HG03196 (cell line): ENCODE data around the gene BLACAT1.

Experiments used
- ATAC-seq: cut with Tn5 transposase; IDR thresholded peaks from one replicate; pipeline ENCODE4 v1.9.1; 2021; ENCODE audit not compliant: unreplicated experiment

Gene BLACAT1

DNA sequence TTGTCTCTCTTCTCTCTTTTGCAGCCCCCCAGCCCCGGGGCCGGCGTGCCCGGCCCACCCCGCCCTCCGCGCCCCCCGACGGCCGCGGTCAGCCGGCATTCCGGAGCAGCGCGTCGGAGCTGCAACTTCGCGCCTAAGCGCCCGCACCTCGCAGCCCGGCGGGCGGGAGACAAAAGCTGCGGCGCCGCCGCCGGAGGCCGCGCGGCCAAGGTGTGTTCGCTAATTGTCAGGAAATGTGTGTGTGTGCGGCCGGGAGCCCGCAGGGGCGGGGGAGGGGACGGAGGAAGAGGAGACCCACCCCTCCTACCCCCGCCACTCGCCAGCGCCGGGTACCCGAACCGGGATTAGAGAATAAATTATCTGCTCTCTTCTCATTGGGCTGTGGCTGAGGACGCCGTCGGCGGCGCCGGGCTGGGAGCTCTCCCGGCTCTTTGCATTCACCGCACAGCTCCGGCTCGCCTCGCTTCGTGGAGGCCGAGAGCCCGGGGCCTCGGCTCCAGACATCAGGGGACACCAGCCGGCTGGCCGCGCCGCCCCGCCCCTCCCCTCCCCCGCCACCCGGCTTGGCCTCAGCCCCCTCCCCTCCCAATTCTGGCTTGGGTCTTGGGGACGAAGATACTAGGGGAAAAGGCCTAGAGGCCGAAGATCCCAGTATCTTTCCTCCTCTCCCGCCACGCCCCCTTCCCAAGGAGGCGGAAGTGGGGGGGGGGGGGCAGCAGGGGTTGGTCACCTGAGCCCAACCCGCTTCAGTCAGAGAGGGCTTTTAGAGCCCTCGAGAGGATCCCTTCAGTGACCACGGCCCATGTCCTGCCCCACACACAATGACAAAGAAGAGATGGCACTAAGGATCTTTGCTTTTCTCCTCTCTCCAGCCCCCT lies 1.3 kb upstream of the BLACAT1 start:
- ATAC-seq = no peak

- ATAC-seq = no peak
These were observed 580 bp upstream of the BLACAT1 start for GRCh38 chr1:205456383-205456867.

DNA sequence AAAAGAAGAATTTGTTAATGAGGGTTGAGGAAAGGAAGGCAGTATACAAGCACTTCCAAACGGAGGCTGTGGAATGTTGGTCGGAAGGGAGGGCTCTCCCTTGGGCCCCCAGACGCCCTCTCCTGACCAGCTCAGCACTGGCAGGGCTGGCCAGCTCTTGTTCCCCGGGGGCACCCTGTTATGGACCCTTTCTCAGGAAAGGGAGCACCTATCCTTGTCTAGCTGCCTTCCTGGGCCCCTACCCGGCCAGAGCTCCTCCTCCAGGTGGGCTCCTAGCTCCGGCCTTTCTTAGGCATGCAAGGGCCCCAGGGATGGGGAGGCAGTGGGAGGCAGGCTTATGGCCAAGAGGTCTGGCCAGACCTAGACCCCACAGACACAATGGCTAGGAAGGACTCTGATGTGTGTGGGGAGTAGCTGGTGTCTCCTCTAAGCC lies 926 bp downstream of the BLACAT1 start:
- ATAC-seq = no peak

GRCh38 chr1:205453466-205453865 lies 2.4 kb downstream of the BLACAT1 start:
- ATAC-seq = no peak

DNA sequence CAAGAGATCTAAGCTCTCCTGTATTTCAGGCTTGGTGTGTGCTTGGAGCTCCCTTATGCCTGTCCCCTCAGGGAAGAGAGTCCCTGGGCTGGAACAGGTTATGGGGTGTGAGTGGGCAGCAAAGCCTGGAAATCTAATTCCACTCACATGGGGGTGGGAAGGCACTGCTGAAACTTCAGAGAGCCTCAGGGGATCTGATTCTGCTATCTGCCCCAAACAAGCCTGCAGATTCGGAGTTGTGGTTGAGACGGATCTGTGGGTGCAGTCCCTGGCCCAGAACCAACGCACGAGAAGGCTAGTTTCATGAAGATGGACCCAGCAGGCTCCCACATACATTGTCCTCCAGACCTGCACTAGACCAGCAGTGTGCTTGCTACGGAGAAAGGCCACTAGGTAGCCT lies 2.9 kb downstream of the BLACAT1 start:
- no peak for ATAC-seq

DNA sequence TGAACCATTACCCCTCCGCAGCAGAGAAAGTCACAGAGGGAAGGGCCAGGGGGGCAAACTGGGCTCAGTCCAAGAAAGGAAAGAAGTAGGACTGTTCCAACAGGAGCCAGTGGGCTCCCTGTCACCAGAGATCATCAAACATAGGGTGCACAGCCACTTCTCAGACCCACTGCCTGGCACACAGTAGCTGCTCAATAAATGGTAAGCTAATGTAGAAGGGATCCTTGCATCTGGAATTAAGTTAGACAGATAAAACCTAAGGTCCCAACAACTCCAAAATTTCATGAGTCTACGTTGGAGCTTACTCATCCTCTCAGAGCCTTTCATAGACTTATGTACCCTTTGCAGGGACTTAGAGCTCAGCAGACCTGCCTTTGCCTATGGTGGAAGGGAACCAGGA lies 3.5 kb downstream of the BLACAT1 start:
- ATAC-seq = no peak

DNA sequence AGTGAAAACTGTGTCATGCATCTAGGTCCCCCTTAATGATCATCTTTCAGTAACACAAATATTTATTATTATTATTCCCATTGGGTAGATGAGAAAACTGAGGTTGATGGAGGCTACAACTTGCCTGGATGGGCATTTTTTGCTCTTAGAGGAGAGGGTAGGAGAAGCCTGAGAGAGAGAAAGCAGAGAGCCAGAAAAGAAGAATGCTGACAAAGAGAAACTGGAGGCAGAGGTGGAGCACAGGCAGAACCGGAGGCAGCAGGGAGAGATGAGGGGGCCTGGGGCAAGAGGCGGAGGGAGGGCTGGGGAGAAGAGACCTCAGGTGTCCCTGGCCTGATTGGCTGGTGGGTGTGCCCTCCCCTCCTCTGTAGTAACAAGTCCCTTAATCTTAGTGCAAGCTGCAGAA lies 4.1 kb downstream of the BLACAT1 start:
- no peak for ATAC-seq

DNA sequence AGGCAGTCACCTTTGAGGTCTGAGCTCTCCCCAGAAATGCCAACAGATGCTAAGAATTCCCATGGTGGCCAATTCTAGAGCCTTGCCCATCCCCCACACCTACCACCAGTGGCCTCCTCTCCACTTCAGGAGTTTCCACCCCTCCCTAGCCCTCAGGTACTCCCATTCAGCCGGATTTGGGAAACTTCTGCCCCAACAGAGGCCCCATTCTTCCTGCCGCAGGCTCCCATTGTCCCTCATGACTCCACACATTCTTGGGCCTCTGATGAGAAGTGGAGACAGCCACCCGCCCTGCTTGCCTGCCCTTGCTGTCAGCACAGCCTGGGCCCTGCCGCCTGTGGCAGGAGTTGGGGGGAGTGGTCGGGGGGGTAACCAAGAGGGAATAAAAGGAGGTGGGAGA lies 4.6 kb downstream of the BLACAT1 start:
- ATAC-seq = no peak

DNA sequence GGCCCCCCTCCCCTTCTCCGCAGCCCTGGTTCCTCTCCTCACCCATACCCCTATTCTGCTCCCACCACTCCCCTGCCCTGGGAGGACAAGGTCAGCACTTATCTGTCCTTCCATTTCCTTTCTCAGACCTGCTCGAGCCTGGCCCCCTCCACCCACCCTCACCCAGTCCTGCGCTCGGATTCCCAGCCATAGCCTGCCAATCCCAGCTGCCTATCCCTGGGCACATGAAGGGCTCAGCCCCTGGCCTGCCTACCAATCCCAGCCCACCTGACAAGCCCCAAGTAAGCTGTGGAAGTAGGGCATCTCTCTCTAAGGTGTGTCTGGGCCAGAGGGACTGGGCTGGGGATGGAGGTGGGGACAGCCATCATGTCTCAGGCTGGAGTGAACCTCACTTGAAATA lies 5.4 kb downstream of the BLACAT1 start:
- no peak for ATAC-seq

DNA sequence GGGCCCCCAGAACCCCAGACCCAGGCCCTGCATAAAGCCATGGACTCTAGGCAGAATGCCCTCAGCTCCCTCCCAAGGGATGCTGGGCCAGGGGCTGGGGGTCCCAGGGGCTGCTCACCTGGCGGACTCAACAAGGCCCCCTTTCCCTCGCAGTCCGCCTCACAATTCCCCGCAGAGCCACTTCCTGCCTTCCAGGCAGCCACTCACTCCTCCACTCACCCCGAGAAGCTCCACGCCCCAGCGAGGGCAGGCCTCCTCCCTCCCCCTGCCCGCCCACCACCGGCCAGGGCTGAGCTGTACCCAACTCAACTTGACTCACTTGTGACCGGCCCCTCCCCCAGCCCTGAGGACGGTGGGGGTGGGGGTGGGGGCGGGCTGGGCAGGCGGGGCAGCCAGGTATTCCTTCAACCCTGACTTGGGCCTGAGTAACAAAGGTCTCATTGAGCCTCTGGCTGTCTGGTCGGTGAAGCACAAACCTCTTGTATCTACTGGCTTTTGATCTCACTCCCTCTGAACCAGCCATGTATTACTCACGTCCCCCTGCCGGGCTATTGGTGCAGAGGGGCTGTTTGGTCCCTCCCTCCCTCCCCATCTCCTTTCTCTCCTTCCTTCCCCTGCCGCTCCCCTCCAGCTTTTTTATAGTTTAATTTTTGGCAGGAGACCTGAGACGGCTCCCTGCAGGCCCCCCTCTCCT lies 5.9 kb downstream of the BLACAT1 start:
- ATAC-seq = no peak

DNA sequence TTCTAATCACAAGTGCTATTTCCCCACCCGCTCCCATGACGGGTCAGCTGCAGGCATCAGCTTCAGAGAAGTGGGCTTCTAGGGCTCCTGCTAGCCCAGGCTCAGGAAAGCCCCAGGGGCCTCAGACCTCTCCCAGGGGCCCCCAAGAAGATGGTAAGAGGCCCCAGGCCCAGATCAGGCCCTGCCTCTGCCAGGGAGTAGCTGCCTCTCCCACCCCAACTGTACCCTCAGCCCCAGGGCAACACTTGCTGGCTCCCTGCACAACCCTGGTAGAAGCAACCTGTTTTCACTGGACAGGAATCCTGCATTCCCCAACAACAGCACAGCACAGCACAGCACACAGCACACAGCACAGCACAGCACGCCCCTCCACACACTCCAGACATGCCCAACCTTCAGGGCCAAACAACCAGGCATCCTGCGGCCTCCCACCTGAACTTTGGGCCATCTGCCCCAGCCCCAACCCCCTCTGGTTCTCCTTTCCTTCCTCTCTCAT lies 6.5 kb downstream of the BLACAT1 start:
- no peak for ATAC-seq

- ATAC-seq = no peak
These were observed 7.1 kb downstream of the BLACAT1 start for GRCh38 chr1:205448540-205449253.

GRCh38 chr1:205447457-205448341 lies 8.1 kb downstream of the BLACAT1 start:
- ATAC-seq = no peak

- no peak for ATAC-seq
These were observed 9.0 kb downstream of the BLACAT1 start for GRCh38 chr1:205446828-205447227.

- ATAC-seq = no peak
These were observed 10.3 kb downstream of the BLACAT1 start for GRCh38 chr1:205445646-205445935.

- no peak for ATAC-seq
These were observed 10.8 kb downstream of the BLACAT1 start for GRCh38 chr1:205444931-205445645.

- ATAC-seq = no peak
These were observed 11.4 kb downstream of the BLACAT1 start for GRCh38 chr1:205444300-205444930.

GRCh38 chr1:205443585-205444299 lies 12.1 kb downstream of the BLACAT1 start:
- ATAC-seq = no peak
